Measurements from ENCODE around the gene FRMD8. TPM values are rescaled to one million over a fixed set of nuclear protein-coding genes. Genes with fewer than 3 reads are reported as not detected.

Gene FRMD8
- total RNA-seq, 3 donors from 2014 or later (not counting 1 experiment from before 2014, with no cell fraction given): 45.6 to 58.4 (median 57.7) TPM

DNA sequence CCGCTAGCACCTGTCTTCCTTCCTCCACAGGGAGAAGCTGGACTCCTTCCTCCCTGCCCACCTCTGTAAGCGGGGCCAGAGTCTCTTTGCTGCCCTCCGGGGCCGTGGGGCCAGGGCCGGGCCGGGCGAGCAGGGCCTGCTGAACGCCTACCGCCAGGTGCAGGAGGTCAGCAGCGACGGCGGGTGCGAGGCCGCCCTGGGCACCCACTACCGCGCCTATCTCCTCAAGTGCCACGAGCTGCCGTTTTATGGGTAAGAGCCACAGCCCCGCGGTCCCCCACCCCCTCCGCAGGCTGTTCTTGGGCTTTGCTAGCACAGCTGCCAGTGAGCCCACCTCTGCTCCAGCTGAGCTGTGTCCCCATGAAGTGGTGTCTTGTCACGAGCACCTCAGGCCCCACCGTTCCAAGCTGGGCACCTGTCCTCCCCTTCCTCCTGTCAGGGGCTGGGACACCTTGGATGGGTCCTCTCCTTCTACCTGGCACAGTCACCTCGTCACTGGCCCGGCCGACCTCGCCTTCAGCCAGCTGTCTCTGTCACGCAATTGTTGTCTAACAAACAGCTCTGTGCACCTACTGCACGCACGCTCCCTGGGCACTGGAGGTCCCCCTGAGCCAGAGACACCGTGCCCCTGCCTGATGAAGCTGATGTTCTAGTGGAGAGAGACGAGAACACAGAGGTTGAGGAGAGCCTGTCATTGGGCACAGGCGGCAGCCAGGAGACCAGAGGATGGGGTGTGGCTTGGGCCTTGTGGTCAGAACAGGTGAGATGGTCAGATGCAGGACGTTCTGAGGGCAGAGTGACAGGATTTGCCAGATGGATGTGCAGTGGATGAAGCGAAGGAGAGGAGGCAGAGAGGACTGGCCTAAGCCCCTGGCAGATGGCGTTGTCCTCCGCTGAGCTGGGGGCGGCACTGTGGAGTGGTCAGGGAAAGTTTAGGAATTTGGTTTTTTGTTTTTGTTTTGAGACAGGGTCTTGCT, 10.6 kb downstream of the FRMD8 start:
- Mint-ChIP-seq H3K4me3 (no peak overlapping the region), H3K27me3 (ENCODE audit: low read depth in 2 of 2) (no peaks in the 10 kb centered on the region), H3K9me3 (no peaks in the 10 kb centered on the region), H3K36me3 (no peaks in the 10 kb centered on the region), H3K4me1 (peaks cover under 1 to 10% of the 10 kb centered on the region in 2 donors), H3K27ac (peak overlapping the region in 1 of 2 donors; percentile 15)
- intact Hi-C loops (cut with micrococcal nuclease): no loop called here
- no peak overlapping the region for H3K4me3 ChIP-seq (ENCODE audit: low read length)
- H3K4me1 ChIP-seq (ENCODE audit: control insufficient read depth, insufficient read depth, low read length): no peaks in the 10 kb centered on the region
- H3K27ac ChIP-seq (ENCODE audit: low read length): no peak overlapping the region
- no peaks in the 10 kb centered on the region for H3K9me3 ChIP-seq (ENCODE audit: control insufficient read depth, insufficient read depth, low read length)
- no peaks in the 10 kb centered on the region for H3K27me3 ChIP-seq (ENCODE audit: control insufficient read depth, insufficient read depth, low read length)
- H3K36me3 ChIP-seq (ENCODE audit: control insufficient read depth, insufficient read depth, low read length): peaks cover 53% of the 10 kb centered on the region
- TF ChIP-seq, protein P1, sequence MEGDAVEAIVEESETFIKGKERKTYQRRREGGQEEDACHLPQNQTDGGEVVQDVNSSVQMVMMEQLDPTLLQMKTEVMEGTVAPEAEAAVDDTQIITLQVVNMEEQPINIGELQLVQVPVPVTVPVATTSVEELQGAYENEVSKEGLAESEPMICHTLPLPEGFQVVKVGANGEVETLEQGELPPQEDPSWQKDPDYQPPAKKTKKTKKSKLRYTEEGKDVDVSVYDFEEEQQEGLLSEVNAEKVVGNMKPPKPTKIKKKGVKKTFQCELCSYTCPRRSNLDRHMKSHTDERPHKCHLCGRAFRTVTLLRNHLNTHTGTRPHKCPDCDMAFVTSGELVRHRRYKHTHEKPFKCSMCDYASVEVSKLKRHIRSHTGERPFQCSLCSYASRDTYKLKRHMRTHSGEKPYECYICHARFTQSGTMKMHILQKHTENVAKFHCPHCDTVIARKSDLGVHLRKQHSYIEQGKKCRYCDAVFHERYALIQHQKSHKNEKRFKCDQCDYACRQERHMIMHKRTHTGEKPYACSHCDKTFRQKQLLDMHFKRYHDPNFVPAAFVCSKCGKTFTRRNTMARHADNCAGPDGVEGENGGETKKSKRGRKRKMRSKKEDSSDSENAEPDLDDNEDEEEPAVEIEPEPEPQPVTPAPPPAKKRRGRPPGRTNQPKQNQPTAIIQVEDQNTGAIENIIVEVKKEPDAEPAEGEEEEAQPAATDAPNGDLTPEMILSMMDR (IDR thresholded peaks at IDR 0.05): no peak
- no peak for DNase-seq
- WGBS (ENCODE audit: insufficient coverage): 93% methylated on average over 38 of the region's 38 CpGs
- ATAC-seq: peak in 1 of 3 donors; percentile 28

DNA sequence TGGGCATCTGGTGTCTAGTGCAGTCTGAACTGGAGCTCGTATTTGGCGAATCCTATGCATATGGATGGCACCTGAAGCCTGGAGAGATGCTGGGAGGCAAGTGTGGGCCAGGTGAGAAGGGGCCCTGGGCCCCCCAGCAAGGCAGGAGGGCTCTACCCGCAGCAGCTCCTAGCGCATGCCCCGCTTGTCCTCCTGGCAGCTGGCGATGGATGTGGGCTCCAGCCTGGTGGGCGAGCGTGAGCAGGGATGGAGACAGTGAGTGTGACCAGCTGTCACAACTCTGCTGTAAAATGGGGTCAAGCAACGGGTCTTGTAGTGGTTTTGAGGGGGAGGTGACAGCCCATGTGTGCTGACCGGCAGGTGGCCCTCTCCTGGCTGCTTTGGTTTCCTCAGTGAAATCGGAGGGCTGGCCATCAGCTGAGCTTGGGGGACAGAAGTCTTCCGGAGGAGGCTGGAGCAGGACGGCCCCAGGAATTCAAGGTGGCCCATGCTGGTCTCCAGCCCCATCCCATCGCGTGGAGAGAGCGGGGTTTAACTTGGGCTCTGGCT, 12.0 kb downstream of the FRMD8 start:
- Histone ChIP-seq H3K4me3 (ENCODE audit: low read length) (no peak overlapping the region), H3K27me3 (ENCODE audit: control insufficient read depth, insufficient read depth, low read length) (no peaks in the 10 kb centered on the region), H3K4me1 (ENCODE audit: control insufficient read depth, insufficient read depth, low read length) (peaks cover 2% of the 10 kb centered on the region), H3K36me3 (ENCODE audit: control insufficient read depth, insufficient read depth, low read length) (peaks cover 49% of the 10 kb centered on the region), H3K27ac (ENCODE audit: low read length) (no peak overlapping the region), H3K9me3 (ENCODE audit: control insufficient read depth, insufficient read depth, low read length) (no peaks in the 10 kb centered on the region)
- Mint-ChIP-seq H3K4me1 (peaks cover 0 to 4% of the 10 kb centered on the region in 2 donors), H3K4me3 (no peak overlapping the region), H3K9me3 (no peaks in the 10 kb centered on the region), H3K27me3 (ENCODE audit: low read depth in 2 of 2) (no peaks in the 10 kb centered on the region), H3K27ac (peak overlapping the region in 1 of 2 donors; percentile 36), H3K36me3 (peaks cover 6% of the 10 kb centered on the region)
- 91% methylated on average over 16 of the region's 16 CpGs for WGBS (ENCODE audit: insufficient coverage)
- TF ChIP-seq, protein P1 (IDR thresholded peaks at IDR 0.05): no peak
- DNase-seq: no peak
- intact Hi-C loops (cut with micrococcal nuclease): no loop called here
- no peak for ATAC-seq

DNA sequence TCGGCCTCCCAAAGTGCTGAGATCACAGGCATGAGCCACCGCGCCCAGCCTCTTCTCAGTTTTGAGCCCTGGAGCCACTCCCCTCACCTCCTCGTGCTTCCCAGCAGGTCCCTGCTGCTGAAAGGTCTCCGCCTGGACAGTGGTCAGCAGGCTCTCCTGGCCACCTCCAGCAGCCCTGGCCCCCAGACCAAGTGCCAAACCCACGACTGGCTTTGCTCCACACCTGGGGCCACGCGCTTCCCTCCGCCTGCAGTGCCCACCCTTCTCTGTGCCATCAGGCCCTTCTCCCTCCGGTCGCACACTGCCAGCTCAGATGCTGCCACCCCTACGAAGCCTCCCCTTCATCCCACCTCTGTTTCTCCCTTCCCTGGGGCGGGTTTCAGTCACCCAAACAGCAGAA, 12.8 kb downstream of the FRMD8 start:
- Mint-ChIP-seq H3K27me3 (ENCODE audit: low read depth in 2 of 2) (no peaks in the 10 kb centered on the region), H3K9me3 (no peaks in the 10 kb centered on the region), H3K36me3 (peaks cover 6% of the 10 kb centered on the region), H3K27ac (no peak overlapping the region), H3K4me3 (no peak overlapping the region), H3K4me1 (peaks cover 0 to 4% of the 10 kb centered on the region in 2 donors)
- H3K36me3 ChIP-seq (ENCODE audit: control insufficient read depth, insufficient read depth, low read length): peaks cover 48% of the 10 kb centered on the region
- H3K4me3 ChIP-seq (ENCODE audit: low read length): no peak overlapping the region
- WGBS (ENCODE audit: insufficient coverage): 96% methylated on average over 13 of the region's 13 CpGs
- ATAC-seq (no peak), DNase-seq (no peak)
- TF ChIP-seq, protein P1 (IDR thresholded peaks at IDR 0.05): no peak
- intact Hi-C loops (cut with micrococcal nuclease): no loop called here
- no peaks in the 10 kb centered on the region for H3K27me3 ChIP-seq (ENCODE audit: control insufficient read depth, insufficient read depth, low read length)
- H3K27ac ChIP-seq (ENCODE audit: low read length): no peak overlapping the region
- no peaks in the 10 kb centered on the region for H3K9me3 ChIP-seq (ENCODE audit: control insufficient read depth, insufficient read depth, low read length)
- H3K4me1 ChIP-seq (ENCODE audit: control insufficient read depth, insufficient read depth, low read length): peaks cover 9% of the 10 kb centered on the region

Data from natural killer cell (primary cell).